MM.1S (cell line): ENCODE data around the gene NAALADL2.

Experiments used
- EZH2 ChIP-seq: fragments of 300-600 bp; sonication (generic); optimal IDR thresholded peaks from 2 replicates; pipeline ENCODE3; 2017; ENCODE audit warnings: low read depth, mild to moderate bottlenecking, antibody characterized with exemption, low read length, mixed read lengths
- EZH2phosphoT487 ChIP-seq: fragments of 300-600 bp; sonication (generic); IDR thresholded peaks from 2 replicates; pipeline ENCODE4 v1.6.1; 2018; ENCODE audit warnings: antibody characterized with exemption, low read length
- TF ChIP-seq, protein P1 (sequence below): fragments of 300-600 bp; sonication (generic); IDR thresholded peaks from 2 replicates; pipeline ENCODE4 v1.5.1; 2016; ENCODE audit warnings: antibody characterized with exemption, low read length, mixed read lengths

DNA sequence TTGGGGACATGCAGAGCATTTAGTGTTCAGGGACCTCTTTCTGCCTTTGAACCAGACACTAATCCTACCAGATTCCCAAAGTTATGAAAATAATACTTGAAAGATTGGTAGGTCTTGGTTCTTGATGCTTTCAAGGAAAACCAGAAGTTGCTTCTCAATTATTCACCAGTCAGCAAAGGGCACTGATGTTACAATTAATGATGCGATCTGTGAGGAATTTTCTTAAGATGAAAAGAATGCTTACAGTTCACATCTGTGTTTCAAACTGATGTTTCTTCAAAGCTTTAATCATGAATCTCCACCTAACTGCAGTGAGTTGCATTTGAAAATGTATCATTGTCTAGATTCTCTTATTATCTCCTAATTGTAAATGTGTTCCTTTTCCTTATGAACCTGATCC, 161.0 kb downstream of the NAALADL2 start:
- TF ChIP-seq, protein P1, sequence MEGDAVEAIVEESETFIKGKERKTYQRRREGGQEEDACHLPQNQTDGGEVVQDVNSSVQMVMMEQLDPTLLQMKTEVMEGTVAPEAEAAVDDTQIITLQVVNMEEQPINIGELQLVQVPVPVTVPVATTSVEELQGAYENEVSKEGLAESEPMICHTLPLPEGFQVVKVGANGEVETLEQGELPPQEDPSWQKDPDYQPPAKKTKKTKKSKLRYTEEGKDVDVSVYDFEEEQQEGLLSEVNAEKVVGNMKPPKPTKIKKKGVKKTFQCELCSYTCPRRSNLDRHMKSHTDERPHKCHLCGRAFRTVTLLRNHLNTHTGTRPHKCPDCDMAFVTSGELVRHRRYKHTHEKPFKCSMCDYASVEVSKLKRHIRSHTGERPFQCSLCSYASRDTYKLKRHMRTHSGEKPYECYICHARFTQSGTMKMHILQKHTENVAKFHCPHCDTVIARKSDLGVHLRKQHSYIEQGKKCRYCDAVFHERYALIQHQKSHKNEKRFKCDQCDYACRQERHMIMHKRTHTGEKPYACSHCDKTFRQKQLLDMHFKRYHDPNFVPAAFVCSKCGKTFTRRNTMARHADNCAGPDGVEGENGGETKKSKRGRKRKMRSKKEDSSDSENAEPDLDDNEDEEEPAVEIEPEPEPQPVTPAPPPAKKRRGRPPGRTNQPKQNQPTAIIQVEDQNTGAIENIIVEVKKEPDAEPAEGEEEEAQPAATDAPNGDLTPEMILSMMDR, result no peak
- TF ChIP-seq EZH2, result no peak
- TF ChIP-seq EZH2phosphoT487, result no peak
